GM19328 (cell line): ENCODE data around the gene PTPRG.
"Not testable (repeated sequence)": the region's sequence is repeated elsewhere in the genome, so short reads cannot be mapped to it uniquely, and the experiment has no call there.

Experiments used
- ATAC-seq: cut with Tn5 transposase; IDR thresholded peaks from one replicate; pipeline ENCODE4 v1.9.1; 2021; ENCODE audit warnings: mild to moderate bottlenecking, moderate library complexity; ENCODE audit not compliant: unreplicated experiment

PTPRG gene

GRCh38 chr3:61682671-61683548, 121.5 kb downstream of the PTPRG start:
- ATAC-seq, result no peak

DNA sequence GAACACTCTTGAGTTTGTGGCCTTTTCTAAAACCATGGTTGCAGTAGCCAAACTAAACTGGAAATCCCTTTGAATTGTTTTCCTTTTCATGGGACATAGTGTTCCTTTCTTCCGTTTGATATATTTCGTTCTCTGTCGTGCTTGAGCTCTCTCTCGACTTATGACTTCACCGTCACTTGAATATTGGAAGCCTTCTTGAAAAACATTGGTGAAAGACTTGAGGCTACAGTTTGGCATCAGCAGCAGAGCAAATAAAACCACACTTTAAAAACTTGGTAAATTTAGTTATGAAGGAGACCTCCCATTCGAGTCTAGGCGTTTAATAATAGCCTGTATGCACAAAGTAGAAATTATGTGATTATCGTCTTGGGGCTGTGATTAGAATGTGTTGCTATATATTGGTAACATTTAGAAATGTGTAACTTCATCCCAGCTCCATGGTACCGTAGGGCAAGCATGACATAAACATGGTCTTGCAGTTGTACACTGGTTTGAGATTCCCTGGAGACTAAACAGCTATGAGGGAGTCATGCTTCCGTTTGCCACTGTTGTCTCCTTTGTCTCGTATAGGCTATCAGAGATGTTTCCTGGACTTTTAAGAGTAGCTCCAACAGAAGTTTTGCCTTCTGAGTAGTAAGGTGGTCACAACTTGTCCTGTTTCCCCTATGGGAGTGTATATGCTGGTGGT, 122.3 kb downstream of the PTPRG start:
- no peak for ATAC-seq

DNA sequence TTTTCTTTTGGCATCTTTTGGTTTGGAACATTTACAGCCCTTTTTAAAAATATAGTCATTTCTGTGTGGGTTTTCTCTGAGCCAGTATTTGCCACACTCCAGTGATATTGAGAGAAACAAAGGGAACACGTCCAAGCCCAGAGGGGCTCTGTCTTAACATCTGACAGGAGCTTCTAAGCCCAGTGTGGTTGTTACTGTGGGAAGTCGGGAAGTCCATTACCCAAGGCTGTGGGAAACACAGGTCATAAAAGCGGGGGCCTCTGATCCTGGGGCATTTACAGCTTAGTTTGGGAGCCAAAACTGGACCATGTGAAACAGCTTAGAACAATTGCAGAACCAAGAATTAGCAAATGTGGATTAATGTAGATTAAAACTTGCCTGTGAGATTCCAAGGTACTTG, 123.0 kb downstream of the PTPRG start:
- no peak for ATAC-seq

DNA sequence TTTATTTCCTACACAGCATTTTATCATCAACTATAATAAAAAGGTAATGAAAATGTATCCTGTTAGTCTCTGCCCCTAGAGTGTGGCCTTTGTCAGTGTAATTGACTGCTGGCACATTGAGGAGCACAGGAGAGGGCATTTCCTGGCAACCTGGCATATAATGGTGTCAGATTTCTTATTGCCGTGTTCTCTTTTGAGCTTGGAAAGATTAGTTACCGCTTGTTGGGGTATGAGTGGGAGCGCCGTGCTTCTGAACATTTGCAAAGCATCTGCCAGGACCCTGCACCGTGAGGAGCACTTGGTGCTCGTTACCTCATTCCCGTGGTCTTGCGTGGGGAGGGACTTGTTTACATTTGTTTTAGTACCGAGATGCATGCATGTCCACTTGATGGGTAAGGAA, 124.4 kb downstream of the PTPRG start:
- no peak for ATAC-seq

DNA sequence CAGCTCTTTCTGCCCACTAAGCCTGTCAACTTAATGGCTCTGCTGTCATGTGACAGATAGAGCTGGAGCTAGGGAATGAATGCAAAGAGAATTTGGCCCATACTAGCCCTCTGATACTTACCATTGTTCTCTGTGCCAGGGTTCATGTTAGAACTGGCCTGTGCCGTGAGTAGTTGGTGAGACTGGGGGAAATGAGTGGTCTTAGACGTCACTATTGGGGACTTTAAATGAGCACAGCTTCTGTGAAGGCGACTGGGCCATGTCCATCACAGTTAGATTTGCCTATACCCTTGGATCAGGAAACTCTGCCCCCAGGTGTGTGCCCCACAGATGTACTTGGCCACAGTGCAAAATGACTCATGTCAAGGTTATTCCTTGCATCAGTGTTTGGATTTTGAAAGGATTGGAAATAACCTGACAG, 124.9 kb downstream of the PTPRG start:
- no peak for ATAC-seq

DNA sequence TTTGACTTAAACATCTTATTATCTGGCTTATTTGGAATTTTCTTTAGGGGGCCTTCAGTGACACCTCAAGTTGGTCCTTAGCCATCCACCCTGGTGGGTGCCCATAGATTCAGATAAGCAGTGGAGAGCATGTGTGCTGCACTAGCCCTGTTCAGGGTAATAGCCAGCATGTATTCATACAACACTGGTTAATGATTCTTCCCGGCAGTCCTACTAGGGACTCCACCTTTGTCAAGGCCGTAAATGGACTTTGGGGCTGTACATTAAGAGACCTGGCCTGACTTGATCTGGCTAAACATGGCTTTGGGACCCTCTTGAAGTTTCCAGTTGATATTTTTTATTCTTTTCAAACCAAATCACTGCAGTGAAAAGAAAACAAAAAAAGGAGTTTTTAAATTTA, 125.8 kb downstream of the PTPRG start:
- no peak for ATAC-seq

GRCh38 chr3:61687663-61688306, 126.4 kb downstream of the PTPRG start:
- ATAC-seq, result no peak

DNA sequence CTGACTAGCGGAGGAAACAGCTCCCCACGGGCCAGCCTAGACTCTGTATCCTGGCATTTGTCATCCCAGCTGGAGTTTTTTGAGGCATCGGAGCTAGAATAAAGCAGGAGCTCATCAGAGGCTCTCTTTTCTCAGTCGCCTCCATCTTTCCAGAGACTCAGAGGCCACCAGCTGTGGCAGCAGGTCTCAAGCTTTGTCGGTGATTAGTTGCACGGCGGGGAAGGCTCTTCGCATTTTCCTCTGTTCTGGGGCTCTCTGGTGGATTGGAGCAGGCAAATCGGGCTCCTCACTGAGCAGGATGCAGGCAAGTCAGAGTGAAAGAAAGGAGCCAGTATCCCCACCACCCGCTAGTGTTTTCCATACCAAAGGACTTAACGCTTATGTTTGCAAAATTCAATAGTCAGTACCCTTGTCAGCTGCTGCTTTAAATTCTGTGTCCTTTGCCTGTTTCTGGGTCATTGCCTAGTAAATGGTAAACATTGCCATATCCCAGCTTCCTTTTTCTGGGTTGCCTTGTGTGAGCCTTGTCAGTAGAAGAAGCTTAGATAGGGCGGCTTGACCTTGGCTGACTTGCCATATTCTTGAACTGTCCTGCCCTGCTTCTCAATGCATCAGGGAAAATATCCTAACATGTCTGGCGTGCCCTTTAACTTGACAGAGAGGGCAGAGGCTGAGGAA, 127.1 kb downstream of the PTPRG start:
- ATAC-seq, result no peak

DNA sequence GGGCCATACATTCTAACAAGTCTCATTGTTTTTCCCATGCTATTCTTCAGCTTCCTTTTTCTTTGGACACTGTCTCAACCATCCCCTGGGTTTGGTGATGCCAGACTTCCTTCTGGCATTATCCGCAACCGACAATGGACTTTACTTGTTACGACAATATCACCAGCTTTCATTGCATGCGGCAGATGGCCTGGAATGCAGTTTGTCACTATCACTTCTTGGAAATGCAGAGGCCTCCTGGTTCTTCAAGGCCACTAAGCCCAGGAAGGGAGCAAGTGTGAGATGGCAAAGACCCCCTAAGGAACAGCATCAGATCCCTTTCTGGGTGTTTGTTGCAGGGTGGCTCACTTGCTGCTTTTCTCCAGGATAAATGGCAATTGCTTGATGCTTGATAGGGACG, 128.6 kb downstream of the PTPRG start:
- ATAC-seq, result no peak

DNA sequence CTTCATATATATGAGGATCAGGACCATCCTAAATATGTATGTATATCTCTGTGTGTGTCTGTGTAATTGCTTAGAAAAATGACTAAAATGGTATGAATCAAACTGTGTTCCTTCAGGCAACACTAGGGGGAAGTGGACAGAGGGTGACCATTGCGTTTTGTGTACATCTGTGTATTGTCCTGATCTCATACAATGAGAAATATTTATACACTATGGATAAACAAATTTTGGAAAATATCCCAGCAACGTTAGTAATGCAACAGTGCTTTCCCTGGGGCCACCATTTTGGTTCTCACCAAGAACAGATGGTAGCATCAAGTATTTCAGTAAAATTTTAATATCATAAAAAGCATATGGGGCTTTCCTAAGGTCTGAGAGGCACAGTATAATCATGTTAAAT, 130.1 kb downstream of the PTPRG start:
- no peak for ATAC-seq

- no peak for ATAC-seq
Observed at GRCh38 chr3:61697301-61697700, 135.9 kb downstream of the PTPRG start.

DNA sequence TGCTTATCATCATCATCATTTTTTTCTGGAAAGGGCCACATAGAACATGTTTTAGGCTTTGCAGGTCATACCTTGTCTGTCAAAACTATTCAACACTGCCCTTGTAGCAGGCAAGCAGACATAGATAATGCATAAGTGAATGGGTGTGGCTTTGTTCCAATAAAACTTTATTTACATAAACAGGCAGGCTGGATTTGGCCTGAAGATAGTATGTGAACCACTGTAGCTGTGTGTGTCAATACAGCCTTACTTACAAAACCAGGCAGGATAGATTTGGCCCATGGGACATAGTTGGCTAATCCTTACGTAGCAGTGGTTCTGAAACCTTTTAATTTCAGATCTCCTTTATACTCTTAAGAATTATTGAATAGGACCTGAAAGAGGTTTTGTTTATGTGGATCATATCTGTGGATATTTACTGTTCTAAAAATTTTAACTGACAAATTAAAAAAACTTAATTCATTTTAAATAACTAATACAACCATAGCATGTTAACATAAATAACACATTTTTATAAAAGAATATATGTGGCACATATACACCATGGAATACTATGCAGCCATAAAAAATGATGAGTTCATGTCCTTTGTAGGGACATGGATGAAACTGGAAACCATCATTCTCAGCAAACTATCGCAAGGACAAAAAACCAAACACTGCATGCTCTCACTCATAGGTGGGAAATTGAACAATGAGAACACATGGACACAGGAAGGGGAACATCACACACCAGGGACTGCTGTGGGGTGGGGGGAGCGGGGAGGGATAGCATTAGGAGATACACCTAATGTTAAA, 137.1 kb downstream of the PTPRG start:
- not testable (repeated sequence) for ATAC-seq

DNA sequence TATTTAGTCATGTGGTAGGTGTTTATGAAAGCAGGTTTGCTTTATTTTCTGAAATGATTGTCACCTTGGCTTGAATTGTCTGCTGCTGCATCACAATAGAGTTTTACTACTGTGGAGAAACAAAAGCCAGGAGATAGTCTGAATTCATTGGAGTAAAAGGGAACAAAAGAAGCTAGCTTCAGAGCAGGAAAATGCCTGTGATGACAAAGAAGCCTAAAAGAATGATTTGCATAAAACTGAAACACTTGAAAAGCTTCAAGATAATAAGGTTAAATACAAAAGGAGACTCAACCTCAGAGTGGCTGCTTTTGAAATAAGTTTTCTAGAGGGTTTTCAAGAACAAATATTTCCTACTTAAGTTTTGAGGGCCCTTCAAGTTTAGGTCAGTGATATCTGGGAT, 138.3 kb downstream of the PTPRG start:
- no peak for ATAC-seq

DNA sequence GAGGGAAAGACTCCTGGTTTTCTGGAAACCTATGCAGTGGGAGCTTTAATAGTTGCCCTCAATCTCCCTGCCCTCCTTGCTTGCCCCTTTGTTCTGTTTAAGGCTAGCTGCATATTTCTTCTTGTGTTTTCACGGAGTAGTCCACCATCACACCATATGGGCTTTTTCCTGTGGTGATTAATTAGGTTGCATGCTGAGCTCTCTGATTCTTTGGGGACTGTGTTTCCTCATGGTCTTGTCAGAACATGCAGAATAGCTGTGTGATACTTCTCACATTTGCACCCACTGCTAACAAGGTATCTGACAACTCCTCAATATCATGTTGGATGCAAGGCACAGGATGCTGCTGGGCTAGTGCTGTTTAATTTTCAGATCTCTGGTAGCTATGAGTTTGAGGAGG, 139.6 kb downstream of the PTPRG start:
- ATAC-seq, result no peak

DNA sequence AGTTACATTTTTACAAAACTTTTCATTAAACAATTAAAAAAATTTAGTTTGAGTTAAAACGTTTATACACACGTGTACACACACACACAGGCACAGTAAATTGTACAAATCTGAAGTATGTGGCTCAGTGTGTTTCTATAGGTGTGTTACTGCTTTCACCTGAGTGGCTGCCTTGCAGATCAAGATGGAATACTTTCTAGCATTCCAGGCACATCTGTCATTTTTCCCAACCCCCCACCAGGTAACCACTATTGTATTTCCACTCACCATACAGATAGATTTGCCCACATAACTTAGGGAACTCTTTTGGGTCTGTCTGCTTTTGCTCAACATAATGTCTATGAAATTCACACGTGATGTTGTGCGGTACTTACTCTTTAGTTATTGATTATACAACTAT, 141.1 kb downstream of the PTPRG start:
- no peak for ATAC-seq

DNA sequence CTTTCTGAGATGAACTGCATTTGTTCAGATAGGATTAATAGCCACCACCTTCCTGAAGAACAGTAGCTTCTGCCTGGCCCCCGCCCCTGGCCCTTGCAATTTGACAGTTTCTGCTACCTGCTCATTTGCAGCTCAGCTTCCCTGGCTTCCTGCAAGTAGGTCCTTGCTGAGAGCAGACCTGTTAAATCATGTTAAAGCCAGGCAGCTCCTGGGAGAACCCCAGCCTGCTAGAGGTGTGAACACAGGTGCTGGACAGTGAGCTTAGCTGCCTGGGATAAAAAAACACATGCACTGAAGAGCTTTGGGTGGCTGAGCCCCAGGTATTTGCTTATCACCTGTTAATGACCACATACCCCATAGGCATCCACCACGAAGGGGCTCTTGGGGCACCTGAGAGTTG, 143.4 kb downstream of the PTPRG start:
- ATAC-seq, result no peak

DNA sequence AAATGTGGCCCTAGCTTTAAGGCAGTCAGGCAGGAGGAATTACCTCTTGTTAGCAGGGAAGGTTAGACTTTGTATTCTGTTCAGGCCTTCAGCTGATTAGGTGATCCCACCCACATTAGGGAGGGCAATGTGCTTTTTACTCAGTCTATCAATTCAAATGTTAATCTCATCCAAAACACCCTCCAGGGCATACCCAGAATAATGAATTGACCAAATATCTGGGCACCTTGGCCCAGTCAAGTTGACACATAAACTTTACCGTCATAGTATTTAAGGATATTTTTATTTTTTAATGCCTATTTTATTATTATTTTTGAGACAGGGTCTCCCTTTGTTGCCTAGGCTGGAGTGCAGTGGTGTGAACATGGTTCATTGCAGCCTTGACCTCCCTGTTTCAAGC, 146.1 kb downstream of the PTPRG start:
- no peak for ATAC-seq

- not testable (repeated sequence) for ATAC-seq
Observed at GRCh38 chr3:61710920-61711319, 149.5 kb downstream of the PTPRG start.

GRCh38 chr3:61714225-61714624, 152.9 kb downstream of the PTPRG start:
- no peak for ATAC-seq

DNA sequence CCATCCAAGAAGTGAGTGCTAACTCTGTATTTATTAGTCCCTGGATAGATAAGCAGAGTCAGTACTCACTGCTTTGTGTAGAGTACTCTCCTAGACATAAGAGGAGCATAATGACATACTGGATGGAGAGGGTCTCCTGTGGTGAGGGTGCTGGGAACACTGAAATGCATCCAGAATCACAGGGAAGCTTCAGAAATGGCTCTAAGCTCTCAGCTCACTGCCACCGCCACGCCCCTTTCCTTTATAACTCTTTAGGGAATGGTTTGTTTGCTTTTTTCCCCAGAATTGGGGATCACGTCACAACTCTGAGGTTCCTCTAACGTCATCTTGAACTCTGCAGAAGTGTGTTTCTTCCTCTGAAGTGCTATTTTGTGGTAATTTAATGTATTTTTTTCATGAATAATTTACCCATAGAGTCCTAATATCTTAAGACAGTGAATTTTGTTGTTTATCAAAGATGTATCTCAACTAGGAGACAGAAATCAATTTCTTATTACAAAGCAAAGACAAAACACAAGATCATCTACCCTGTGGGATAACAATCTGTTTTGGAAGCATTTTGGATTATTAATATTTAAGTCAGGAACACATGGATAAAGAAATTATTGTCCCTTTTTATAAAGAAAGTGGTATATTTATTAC, 154.6 kb downstream of the PTPRG start:
- ATAC-seq, result no peak
